Measurements from ENCODE around the gene SENP7.

DNA sequence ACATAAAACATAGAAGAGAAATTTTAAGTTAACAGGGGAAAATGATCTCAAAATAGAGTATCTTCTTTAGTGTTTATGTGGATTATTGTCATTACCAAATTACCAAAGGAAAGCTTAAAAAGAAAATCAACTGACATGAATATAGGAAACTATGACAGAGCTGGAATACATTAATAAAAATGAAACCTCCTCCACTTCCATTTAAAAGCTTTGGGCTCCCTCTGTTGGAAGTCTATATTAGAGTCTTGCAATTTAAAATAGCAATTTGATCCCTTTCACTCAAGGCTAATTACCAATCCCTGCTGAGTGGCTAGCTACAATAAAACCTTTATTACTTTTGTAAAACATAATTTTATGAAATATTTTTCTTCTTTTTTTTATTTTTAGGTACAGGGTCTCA is 131.2 kb downstream of the SENP7 start:
- TF ChIP-seq, protein P1, sequence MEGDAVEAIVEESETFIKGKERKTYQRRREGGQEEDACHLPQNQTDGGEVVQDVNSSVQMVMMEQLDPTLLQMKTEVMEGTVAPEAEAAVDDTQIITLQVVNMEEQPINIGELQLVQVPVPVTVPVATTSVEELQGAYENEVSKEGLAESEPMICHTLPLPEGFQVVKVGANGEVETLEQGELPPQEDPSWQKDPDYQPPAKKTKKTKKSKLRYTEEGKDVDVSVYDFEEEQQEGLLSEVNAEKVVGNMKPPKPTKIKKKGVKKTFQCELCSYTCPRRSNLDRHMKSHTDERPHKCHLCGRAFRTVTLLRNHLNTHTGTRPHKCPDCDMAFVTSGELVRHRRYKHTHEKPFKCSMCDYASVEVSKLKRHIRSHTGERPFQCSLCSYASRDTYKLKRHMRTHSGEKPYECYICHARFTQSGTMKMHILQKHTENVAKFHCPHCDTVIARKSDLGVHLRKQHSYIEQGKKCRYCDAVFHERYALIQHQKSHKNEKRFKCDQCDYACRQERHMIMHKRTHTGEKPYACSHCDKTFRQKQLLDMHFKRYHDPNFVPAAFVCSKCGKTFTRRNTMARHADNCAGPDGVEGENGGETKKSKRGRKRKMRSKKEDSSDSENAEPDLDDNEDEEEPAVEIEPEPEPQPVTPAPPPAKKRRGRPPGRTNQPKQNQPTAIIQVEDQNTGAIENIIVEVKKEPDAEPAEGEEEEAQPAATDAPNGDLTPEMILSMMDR (IDR thresholded peaks at IDR 0.05; ENCODE audit: low read depth, low read length, poor library complexity, severe bottlenecking), result peak; percentile 44
- no peak for TF ChIP-seq EZH2phosphoT487 (IDR thresholded peaks at IDR 0.05; ENCODE audit: borderline replicate concordance, low read length)
